H4 (cell line): ENCODE data around the gene TAL1. TPM values are rescaled to one million over a fixed set of nuclear protein-coding genes. Genes with fewer than 3 reads are reported as not detected.

ENCODE experiments used
- DNase-seq: peaks from one replicate; pipeline ENCODE4 v3.0.0-alpha.2; 2015; ENCODE audit warnings: low spot score
- total RNA-seq: library from RNA; depleted of rRNA; stranded (reverse); fragments of >200 nt; shearing (Covaris generic); gene quantifications from 2 replicates; pipeline ENCODE4 v1.2.3, GENCODE V29; 2014

TAL1 gene
- total RNA-seq, 1 experiment from 2014 or later: 0.27 TPM

DNA sequence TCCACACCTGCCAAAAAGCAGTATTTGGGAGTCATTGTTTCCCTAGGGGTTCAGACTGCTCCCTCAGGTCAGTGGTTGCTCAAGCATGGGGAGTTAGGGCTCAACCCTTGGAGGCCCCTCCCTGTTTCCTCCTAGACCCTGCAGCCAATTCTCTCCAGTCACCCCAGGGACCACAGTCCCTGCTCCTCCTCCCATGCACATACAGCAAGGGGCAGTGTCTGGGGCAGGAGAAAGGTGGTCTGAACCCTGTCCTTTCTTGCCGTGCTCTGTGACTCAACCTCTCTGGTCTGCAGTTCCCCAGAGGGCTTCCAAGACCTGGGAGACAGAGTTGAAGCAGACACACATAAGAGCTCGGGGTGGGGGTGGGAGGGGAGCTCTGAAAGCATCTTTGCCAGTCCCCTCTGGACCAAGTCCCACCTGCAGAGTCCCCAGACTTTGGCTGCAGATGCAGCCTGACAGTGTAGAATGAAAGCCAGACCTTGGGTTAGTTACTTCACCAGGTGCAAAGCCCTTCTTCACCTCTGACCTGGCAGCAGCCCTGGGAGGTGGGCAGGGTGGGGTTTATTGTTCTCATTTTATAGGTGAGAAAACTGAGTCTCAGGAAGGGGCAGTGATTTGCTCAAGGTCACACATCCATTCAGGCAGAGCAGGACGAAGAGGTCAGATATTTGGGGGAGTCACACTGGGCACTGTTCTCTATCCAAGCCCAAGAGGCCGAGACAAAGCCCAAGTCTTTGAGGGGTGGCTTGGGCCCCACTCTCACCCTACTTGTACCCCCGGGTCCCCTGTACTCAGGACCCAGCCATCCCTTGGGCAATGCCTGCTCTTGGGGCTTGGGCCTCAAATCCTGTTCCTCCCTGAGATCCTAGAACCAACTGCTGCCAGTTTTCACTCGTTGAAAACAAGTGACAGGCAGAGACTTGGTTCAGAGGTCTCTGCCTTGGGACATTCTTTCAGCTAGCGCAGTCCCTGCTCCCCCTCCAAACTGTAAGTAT lies 42.9 kb downstream of the TAL1 start:
- no peak for DNase-seq

GRCh38 chr1:47187926-47188250 lies 44.1 kb downstream of the TAL1 start:
- DNase-seq: no peak

- DNase-seq: no peak
These were observed 44.6 kb downstream of the TAL1 start for GRCh38 chr1:47187231-47187925.

GRCh38 chr1:47186267-47187185 lies 45.5 kb downstream of the TAL1 start:
- no peak for DNase-seq

GRCh38 chr1:47184822-47185677 lies 47.0 kb downstream of the TAL1 start:
- no peak for DNase-seq

DNA sequence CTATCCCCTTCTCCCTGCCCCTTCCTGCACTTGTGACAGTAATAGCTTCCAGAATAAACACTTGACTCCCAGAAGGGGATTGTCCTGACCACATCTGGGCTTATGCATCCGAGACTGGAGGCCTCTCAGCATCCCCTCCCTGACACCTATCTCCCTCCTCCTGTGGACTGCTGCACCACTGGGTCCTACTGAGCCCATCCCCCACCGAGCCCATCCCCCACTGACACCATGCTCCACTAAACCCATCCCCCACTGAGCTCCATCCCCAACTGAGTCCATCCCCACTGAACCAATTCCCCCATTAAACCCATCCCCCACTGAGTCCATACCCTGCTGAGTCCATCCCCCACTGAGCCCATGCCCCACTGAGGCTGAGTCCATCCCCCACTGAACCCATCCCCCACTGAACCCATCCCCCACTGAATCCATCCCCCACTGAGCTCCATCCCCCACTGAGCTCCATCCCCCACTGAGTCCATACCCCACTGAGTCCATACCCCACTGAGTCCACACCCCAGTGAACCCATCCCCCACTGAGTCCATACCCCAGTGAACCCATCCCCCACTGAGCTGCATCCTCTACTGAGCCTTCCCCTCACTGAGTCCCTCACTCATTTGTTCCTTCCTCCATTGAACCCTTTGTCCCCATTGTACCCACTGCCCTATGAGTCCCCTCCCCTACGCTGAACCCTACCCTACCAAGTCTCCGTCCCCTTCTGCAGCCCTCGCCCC lies 47.8 kb downstream of the TAL1 start:
- DNase-seq: no peak

- DNase-seq: no peak
These were observed 48.5 kb downstream of the TAL1 start for GRCh38 chr1:47183308-47184089.

- DNase-seq: no peak
These were observed 49.3 kb downstream of the TAL1 start for GRCh38 chr1:47182676-47183235.

DNA sequence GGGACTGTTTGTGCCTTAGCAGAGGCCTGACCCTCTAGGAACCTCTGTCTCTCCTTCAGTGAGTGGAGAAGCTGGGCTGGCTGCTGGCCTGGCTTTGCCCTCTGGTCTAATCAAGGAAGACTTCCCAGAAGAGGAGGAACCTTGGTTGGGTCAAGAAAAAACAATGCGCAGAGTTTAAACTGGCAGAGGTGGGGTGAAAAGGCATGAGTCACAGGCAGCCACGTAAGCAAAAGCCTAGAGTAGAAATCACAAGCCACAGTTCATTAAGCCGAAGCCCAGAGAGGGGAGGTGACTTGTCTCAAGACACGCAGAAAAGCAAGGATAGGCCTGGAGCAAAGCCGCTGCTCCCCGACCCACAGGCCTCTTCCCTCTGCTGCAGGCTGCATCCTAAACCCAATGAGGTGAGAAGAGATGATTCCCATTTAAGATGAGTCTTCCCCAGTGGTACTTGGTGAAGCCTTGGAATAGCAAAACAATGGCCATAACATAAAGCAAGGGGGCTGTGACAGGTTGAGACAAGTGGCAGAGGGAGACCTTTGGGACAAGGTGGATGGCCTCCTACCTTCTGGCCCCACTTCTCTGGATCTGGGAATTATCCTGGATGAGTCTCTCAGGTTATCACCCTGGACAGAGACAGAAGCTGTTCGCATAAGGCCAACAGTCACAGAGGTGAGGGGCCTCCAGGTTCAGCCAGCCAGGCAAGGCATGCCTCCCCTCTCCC lies 49.9 kb downstream of the TAL1 start:
- peak; percentile 59 for DNase-seq

DNA sequence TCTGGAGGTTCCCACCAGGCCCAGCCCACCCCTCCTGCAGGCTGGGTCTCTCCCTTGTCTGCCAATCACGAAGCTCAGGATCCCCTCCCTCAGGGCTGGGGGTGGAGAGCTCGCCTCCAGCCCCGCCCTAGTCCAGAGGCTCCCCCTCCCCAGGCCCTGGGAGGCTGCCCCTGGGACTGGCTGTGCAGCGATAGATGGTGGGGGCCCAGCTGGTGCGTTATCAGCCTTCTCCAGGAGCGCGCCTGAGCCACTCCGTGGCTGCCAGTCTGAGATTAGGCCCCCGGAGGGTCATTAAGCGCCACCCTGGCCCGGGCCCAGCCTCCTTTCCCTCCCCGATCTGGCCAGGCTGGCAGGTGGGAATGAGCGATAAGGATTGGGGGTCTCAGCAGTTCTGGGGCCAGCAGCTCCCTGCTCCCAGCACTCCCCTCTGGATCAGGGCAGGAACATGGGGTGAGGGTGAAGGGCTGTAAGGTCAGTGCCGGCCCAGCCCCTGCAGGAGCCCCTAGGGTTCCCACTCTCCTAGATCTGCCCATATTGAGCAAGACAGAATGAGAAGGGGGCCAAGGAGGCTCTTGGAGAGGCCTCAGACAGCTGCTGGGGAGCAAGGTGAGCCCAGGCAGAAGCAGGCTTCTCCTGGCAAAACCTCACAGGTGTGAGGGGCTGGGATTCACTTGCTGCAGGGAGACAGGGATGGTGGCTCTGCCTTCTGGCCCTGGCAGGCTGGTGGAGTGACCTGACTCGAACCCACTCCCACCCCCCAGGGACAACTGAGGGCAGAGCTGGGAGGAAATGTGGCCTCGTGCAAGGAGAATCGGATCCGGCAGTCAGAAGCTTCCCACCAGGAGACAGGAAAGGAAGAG lies 50.7 kb downstream of the TAL1 start:
- DNase-seq: no peak

DNA sequence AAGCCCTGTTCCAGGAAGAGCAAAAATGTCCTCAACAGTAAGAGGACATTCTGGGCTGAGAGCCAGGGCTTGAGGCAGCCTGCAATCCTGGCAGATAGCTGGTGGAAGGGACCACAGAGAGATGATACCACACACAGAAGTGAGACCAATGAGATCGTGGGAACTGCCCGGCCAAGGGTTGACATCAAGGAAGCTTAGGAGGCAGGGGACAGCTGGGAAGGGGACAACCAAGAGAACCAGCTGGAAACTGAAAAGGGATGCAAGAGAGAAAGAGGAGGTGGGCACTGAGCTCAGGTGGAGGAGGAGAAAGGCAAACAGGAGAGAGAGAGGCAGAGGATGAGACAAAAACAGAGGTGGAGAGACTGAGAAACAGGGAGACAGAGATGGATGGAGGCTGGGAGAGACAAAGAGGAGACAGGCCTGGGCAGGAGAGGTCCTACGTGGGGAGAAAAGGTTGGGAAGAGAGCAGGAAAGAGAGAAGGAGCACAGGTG lies 51.4 kb downstream of the TAL1 start:
- no peak for DNase-seq

GRCh38 chr1:47179988-47180563 lies 51.9 kb downstream of the TAL1 start:
- no peak for DNase-seq

DNA sequence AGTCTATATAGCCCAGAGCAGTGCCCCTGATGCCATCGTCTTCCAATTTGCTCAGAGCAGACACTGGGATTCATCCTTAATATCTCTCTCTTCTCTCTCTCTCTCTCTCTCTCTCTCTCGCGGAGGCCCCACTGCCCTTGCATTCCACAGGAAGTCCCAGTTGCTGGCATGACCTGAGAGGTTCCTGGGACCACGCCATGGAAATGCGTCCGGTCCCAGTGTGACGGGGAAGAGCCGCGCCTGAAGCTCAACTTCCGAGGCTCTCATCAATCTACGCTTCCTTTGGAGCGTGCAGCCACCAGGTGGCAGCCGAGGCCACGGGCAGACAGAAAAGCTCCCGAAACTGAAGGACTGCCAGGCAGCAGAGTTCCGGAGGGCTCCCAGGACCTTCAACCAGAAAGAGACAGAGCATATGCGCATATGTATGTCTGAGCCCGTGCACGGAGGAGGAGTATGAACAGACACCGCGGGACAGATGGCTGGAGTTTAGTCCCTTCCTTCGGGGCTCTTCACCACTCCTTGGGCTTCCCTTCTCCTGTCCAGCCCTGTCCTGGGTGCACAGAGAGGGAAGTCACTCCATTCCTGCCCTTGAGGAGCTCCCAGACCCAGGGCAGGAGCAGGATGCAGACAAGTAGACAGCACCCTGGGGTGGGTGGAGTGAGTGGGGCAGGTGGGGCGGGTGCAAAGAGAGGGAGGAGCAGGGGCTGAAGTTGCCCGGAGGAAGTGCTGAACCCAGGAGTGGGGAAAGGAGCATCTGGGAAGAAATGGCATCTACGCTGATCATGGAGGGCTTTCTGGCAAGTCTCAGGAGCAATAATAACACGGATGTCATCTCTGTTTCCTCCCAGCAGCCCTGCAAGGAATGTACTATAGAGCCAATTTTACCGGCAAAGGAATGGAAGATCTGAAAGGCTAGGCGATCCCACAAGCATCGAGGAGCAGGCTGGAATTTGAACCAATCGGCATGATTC lies 52.7 kb downstream of the TAL1 start:
- DNase-seq: peak; percentile 98

DNA sequence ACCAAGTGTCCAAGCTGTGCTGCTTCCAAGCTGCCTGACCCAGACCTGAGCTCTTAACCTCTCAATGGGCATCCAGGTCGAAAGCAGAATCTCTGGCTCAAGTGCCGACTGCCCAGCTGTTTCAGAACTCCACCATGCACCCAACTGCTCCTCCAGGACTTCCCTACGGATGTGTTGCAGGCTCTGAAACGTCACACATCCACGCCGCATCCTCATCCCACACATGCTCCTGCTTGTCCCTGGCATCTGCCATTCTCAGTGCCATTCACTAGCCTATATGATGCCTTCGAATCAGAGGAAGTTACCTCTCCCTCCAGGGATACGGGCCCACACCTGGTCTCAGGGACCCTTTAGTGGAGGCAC lies 53.4 kb downstream of the TAL1 start:
- DNase-seq: no peak

DNA sequence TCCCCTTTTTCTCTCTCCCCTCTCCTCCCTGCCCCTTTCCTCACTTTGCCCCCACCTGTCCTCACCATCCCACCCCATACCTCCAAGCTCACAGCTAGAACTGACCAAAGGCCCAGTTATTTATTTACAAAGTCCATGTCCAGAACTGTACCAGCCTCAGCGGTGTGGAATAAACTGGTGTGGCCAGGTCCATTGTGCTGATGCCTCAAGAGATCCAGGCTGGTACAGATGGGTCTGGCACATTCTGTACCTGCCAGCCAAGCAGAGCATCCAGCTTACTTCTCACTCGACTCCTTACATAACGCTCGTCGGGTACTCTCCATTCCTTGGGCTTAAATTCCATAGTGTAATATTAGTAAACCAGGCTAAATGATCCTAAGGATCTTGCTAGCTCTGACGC lies 54.0 kb downstream of the TAL1 start:
- no peak for DNase-seq
